HG03139 (cell line): ENCODE data around the gene DGAT2L6.

Experiments used
- ATAC-seq: cut with Tn5 transposase; IDR thresholded peaks from one replicate; pipeline ENCODE4 v1.9.1; 2021; ENCODE audit not compliant: unreplicated experiment

Gene DGAT2L6

GRCh38 chrX:70176938-70177533, at the start of gene DGAT2L6:
Gene DGAT2L6 (plus strand): TSS chrX:70177483. CDS start chrX:70177583, 100 bp downstream.
- ATAC-seq, result peak; percentile 52

DNA sequence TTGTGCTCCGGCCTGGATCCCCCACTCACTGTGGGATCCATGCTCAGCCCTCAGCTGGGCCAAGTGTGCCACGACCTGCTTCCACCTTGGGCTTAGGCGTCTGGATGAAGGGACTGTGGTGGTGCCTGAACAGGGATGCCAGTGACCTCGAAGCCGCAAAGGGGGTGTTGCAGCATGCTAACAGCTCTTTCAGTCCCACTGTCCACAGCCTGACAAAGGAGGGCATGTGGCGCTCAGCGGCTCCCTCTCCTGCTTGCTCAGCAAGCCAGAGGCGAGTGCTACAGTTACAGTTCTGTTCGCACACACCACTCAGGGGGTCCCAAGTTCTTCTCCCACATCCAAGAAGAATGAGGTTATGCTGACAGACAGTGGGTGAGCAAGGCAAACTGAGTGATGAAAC, 49.2 kb upstream of the DGAT2L6 start:
- ATAC-seq, result no peak

GRCh38 chrX:70129816-70130215, 47.5 kb upstream of the DGAT2L6 start:
- ATAC-seq, result no peak

DNA sequence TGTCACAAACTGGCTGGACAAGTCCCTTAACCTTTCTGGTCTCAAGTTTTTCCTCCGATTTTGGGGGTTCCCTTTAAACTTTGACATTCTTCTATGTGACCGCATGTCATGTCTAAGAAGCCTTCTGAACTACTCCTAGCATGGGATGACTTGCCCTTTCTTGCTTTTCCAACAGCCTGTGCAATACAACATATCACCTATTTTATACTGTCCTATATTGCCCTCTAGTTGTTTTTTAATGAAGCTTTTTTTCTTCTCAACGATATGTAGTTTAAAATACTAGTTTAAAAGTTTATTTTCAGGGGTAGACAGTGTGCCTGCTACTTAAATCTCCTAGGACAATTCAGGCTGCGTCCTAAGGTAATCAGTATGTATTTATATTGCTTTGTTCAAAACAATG, 45.1 kb upstream of the DGAT2L6 start:
- ATAC-seq, result no peak

GRCh38 chrX:70132877-70133302, 44.4 kb upstream of the DGAT2L6 start:
- ATAC-seq, result no peak

- ATAC-seq, result peak; percentile 70
Observed at GRCh38 chrX:70133303-70134115, 43.8 kb upstream of the DGAT2L6 start, which contains the start of gene IGBP1. Gene IGBP1 (plus strand): TSS chrX:70133447. CDS start chrX:70133948, 501 bp downstream.

DNA sequence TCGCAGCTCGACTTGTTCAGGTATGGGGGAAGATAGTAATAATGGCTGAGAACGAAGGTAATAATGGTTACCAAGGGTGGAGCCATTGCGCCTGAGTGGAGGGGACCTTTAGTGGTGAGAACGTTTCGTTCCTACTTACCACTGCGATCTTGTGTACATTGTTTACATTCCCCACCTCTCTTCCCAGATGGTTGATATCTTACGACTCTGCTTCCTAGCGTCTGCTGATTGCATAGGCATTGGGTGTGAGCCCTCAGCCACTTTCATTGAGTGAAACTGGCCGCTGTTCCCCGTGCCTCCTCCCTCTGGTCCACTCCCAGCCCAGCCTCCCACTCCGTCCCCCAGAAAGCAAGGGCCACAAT, 43.2 kb upstream of the DGAT2L6 start:
- ATAC-seq, result peak; percentile 14

GRCh38 chrX:70138622-70139021, 38.7 kb upstream of the DGAT2L6 start:
- ATAC-seq, result no peak

GRCh38 chrX:70139736-70140135, 37.5 kb upstream of the DGAT2L6 start:
- no peak for ATAC-seq

GRCh38 chrX:70141373-70141772, 35.9 kb upstream of the DGAT2L6 start:
- ATAC-seq, result no peak

DNA sequence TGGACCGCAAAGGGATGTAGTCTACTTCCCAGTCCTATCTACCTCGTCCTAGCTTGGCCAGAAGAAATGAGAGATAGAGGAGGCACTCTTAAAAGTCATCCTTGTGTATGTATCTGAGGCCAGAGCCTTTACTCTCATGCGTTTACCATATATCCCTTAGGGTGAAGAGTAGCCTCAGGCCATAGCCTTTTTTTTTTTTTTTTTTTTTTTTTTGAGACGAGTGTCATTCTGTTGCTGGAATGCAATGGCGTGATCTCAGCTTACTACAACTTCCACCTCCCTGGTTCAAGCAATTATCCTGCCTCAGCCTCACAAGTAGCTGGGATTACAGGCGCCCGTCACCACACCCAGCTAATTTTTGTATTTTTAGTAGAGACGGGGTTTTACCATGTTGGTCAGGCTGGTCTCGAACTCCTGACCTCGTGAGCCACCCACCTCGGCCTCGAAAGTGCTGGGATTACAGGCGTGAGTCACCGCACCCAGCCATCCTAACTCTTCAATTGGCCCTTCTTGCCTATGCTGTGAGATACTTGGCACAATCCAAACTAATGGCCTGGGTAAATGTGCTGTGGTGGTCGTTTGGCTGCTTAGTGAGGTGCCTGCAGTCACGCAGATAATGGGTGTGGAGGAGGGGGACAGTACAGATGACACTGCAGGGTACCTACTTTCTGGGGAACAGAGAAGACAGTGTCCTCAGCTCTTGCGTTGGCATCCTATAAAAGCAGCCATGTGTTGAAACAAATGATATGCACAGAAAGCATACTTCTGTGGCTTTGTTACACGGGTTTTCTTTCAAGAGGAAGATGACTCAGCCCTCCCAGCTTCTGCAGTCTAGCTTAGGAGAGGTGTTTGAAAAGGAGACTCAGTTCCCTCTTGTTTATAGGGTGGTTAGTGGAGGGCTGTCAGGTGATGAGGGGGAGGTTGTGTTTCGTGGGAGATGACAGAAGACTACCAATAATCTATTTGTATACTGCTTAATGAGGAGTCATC, 10.4 kb upstream of the DGAT2L6 start:
- ATAC-seq, result no peak

DNA sequence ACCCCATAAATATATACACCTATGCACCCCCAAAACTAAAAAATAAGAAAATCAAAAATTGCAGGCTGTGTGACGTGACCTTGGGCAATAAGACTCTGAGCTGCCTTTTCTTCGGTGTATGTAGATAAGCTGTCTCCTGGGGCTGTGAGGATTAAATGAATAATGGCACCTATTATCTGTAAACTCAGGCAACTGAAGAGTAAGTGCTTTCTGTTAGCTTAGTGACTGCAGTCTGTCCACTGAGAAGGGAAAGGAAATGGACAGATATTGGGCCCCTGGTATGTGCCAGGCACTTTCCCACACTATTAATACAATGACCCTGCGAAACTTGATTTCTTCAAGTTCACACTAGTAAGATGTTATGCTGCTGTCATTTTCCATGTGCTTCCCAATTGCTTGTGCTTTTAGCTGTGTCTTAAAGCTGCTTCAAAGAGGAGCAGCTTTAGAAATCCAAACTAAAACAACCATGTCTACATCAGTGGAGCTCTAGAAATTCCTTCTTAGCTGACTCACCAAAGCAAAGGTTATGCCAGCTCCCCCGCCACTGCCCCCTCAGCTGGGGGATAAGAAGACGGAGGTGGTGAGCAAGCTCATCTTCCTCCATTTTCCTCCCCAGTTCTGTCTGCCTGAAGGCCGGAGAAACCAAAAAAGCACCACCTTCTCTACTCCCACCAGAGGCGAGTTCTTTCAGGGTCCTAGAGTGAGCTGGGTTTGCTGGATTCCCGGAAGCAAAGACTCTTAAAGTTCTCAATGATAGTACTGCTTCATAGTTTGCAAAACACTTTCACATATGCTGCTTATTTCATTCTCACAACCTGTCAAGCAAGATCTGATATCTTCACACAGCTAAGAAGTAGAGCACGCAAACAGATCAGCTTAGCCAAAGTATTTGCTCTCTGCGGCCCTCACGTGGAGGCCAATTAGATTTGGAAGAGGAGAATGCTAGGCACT, 8.8 kb upstream of the DGAT2L6 start:
- no peak for ATAC-seq

DNA sequence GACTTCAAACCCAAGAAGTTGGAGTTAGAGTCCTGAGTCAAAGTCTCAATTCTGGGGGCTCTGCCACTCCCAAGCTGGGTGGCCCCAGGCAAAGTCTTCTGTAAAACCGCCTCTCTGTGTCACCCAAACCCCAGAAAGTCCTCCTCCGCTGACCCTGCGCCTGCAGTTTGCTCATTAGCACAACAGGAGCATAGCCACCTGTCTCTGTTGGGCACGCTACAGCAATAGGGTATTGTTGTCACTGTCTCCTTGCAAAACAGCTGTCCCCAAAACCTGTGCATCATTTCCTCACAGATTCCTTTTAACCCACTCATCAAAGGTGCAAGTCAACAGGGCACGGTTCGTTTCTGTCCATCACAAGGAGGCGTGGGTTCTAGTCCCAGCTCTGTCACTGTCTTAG, 8.0 kb upstream of the DGAT2L6 start:
- ATAC-seq, result no peak

GRCh38 chrX:70171624-70172023, 5.7 kb upstream of the DGAT2L6 start:
- no peak for ATAC-seq

GRCh38 chrX:70172221-70172620, 5.1 kb upstream of the DGAT2L6 start:
- ATAC-seq, result no peak

DNA sequence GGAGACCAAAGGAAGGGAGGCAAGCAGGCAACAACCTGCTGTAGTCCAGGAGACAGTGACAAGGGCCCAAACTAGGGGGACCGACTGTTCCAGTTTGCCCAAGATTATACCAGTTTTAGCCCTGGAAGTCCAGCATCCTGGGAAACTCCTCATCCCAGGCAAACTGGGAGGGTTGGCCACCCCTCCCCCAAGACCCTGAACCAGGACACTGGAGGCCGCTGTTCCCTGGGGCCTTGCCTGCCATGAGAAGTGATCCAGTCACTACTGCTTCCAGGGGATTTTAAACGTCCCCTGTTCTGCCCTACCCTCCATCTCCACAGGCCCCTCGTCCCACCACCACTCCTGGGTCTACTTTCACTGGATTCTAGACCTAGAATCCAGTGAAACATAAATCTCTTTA, 4.3 kb upstream of the DGAT2L6 start:
- ATAC-seq, result no peak

GRCh38 chrX:70174754-70175153, 2.5 kb upstream of the DGAT2L6 start:
- no peak for ATAC-seq

DNA sequence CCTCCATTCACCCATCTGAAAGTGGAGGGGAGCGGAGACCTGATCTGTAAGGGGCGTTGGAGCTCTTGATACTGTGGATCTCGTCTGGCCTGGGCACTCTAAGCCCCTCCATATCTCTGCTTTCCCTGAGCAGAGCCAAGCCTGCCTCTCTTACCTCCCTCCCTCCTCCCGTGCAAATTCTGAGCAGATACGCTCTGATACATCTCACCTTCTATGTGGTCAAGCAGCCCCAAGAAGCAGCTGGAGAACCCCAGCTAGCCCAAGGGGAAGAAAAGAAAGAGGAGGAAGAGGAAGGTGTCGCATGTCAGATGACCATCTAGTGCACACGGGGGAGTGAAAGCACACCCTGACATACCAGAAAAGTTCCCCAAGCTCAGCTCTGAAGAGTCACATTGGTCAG, 1.9 kb upstream of the DGAT2L6 start:
- peak; percentile 62 for ATAC-seq

GRCh38 chrX:70183091-70183490, 5.8 kb downstream of the DGAT2L6 start:
- ATAC-seq, result no peak

DNA sequence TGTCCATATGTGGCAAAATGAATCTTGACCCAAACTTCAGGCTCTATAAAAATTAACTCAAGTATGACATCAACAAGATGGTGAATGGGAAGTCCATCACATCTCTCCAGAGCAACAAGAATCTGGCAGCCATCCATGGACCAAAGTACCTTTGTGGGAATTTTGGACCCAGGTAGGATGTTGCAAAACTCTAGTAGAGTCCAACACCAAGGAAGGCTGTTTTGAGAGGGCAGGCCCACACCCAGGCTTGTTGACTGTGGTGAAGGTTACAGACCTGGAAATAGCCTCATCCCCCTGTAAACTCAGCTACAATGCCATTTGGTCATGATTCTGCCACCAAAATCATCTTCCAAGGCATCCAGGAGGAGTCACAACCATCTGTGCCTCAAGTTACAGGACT, 12.9 kb downstream of the DGAT2L6 start:
- ATAC-seq, result no peak
